ENCODE measurements around the gene ROBO2. TPM values are rescaled to one million over a fixed set of nuclear protein-coding genes. Genes with fewer than 3 reads are reported as not detected.

The ROBO2 gene, protein sequence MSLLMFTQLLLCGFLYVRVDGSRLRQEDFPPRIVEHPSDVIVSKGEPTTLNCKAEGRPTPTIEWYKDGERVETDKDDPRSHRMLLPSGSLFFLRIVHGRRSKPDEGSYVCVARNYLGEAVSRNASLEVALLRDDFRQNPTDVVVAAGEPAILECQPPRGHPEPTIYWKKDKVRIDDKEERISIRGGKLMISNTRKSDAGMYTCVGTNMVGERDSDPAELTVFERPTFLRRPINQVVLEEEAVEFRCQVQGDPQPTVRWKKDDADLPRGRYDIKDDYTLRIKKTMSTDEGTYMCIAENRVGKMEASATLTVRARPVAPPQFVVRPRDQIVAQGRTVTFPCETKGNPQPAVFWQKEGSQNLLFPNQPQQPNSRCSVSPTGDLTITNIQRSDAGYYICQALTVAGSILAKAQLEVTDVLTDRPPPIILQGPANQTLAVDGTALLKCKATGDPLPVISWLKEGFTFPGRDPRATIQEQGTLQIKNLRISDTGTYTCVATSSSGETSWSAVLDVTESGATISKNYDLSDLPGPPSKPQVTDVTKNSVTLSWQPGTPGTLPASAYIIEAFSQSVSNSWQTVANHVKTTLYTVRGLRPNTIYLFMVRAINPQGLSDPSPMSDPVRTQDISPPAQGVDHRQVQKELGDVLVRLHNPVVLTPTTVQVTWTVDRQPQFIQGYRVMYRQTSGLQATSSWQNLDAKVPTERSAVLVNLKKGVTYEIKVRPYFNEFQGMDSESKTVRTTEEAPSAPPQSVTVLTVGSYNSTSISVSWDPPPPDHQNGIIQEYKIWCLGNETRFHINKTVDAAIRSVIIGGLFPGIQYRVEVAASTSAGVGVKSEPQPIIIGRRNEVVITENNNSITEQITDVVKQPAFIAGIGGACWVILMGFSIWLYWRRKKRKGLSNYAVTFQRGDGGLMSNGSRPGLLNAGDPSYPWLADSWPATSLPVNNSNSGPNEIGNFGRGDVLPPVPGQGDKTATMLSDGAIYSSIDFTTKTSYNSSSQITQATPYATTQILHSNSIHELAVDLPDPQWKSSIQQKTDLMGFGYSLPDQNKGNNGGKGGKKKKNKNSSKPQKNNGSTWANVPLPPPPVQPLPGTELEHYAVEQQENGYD (N-terminal part only)
- under 1 TPM in 4 of 9 donors, not detected in 5; 0.04 to 0.93 (median 0.09) TPM for total RNA-seq
- polyA plus RNA-seq, result under 1 TPM in 1 of 2 donors, not detected in 1; 0.06 TPM
- long read RNA-seq, donor 1, result 0 reads
- long read RNA-seq, donor 2, result 0 reads
- long read RNA-seq, donor 3, result 0 reads

DNA sequence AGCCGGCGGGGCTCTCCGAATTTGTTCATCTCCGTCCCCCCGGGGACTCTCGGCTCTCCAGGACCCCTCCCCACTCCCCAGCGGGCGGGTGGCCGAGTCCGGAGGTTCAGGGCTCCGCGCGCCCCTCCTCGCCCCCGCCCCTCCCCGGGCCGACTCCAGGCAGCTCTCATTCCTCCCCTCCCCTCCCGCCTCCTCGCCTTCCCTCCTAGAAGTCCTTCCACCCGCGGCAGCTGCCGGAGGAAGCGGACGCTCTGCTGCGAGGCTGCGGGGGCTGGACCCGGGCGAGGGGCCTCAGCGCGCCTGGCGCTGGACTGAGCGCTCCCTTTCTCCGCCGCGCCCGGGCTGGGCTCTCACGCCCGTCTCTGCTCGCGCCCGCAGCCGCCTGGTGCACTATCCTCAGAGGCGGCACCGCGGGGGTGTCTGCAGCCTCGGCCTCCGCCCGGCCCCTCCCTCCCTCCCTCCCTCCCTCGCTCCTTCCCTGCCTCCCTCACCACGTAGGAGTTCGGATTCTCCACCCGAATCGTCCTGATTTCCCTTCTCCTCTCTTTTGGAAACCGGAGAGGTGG, at the start of gene ROBO2:
ROBO2 (plus strand) TSS at position 494 of the 566 bp plus-strand sequence. CDS start 687 bp downstream, outside the sequence.
- H3K4me1 ChIP-seq, result peaks cover 0 to 19% (median 7%) of the 10 kb centered on the region in 12 donors
- intact Hi-C loops (cut with DNase I), result loop anchor here in 9 of 10 donors (2.0 to 10.0 kb wide), 9 partner anchors 215 to 1613 kb away; no protein-coding TSS in a partner anchor
- TF ChIP-seq POLR2A (IDR thresholded peaks at IDR 0.05), result no peak
- TF ChIP-seq, protein P1, sequence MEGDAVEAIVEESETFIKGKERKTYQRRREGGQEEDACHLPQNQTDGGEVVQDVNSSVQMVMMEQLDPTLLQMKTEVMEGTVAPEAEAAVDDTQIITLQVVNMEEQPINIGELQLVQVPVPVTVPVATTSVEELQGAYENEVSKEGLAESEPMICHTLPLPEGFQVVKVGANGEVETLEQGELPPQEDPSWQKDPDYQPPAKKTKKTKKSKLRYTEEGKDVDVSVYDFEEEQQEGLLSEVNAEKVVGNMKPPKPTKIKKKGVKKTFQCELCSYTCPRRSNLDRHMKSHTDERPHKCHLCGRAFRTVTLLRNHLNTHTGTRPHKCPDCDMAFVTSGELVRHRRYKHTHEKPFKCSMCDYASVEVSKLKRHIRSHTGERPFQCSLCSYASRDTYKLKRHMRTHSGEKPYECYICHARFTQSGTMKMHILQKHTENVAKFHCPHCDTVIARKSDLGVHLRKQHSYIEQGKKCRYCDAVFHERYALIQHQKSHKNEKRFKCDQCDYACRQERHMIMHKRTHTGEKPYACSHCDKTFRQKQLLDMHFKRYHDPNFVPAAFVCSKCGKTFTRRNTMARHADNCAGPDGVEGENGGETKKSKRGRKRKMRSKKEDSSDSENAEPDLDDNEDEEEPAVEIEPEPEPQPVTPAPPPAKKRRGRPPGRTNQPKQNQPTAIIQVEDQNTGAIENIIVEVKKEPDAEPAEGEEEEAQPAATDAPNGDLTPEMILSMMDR (IDR thresholded peaks at IDR 0.05), result no peak
- ATAC-seq (peak; percentile 34 to 80 (median 59)), DNase-seq (peak in 4 of 5 donors; percentile 12 to 62 (median 29))
- 0 to 1% (median 1%) methylated on average over 31 to 54 of the region's 54 CpGs for WGBS, 4 donors
- peak within 1 kb of the TSS; percentile 22 to 59 (median 47) for H3K4me3 ChIP-seq
- no peaks in the 10 kb centered on the region for H3K36me3 ChIP-seq
- H3K9me3 ChIP-seq, result no peaks in the 10 kb centered on the region
- H3K27ac ChIP-seq, result no peak within 1 kb of the TSS
- peaks cover 0 to 65% (median 16%) of the 10 kb centered on the region in 9 donors for H3K27me3 ChIP-seq

DNA sequence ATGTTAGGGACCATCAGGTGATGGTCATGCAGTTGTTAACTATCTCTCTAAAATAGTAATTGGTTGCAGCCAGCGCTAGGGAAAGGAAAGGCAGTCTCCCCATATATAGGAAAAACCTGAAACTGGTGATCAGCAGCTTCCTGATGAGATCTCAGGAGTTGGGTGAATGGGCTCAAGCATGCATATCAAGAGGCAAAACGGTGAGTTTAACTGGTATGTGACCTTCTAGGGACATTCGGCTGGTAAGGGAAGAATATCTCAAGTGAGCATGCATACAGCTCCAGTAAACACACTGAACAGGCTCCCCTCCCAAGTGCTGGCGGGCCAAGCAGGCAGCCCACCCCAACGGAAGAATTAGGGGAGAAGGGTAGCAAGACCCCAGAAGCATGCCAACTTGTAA, 49.3 kb upstream of the ROBO2 start:
- Histone ChIP-seq H3K4me1 (no peaks in the 10 kb centered on the region), H3K27me3 (no peaks in the 10 kb centered on the region), H3K36me3 (no peaks in the 10 kb centered on the region), H3K27ac (no peak overlapping the region), H3K4me3 (no peak overlapping the region), H3K9me3 (no peaks in the 10 kb centered on the region)
- 65 to 82% (median 66%) methylated on average over 5 of the region's 5 CpGs for WGBS, 4 donors
- intact Hi-C loops (cut with DNase I), result no loop called here
- DNase-seq, result no peak
- no peak for TF ChIP-seq POLR2A (IDR thresholded peaks at IDR 0.05)
- TF ChIP-seq, protein P1 (IDR thresholded peaks at IDR 0.05), result no peak
- ATAC-seq, result no peak

DNA sequence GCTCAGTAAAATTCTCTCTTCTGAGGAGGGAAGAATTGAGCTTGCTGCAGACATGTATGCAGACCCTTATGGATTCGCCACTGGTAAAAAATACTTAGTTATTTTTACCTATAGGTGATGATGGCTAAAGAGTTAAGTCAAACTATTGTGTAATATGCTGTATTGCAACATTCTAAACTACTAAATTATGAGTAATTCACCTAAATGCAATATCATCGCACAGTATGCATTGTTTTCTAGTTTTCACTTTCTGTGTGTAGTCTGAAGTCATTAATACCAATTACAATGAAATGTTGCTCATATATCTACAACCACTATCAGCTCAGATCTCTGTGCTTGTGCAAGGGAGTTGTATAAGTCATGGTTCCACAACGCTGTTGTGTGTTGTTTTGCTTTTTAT, 48.7 kb upstream of the ROBO2 start:
- ATAC-seq (no peak), DNase-seq (no peak)
- intact Hi-C loops (cut with DNase I), result no loop called here
- TF ChIP-seq, protein P1 (IDR thresholded peaks at IDR 0.05), result no peak
- no peak for TF ChIP-seq POLR2A (IDR thresholded peaks at IDR 0.05)
- Histone ChIP-seq H3K4me3 (no peak overlapping the region), H3K27me3 (no peaks in the 10 kb centered on the region), H3K36me3 (no peaks in the 10 kb centered on the region), H3K27ac (no peak overlapping the region), H3K4me1 (no peaks in the 10 kb centered on the region), H3K9me3 (no peaks in the 10 kb centered on the region)
- WGBS, 4 donors, result 80 to 89% (median 86%) methylated on average over 3 of the region's 3 CpGs

Data from heart left ventricle (tissue), 16 donors.